ENCODE data around the gene CDKL1. TPM values are rescaled to one million over a fixed set of nuclear protein-coding genes. Genes with fewer than 3 reads are reported as not detected.
"Not testable (repeated sequence)": the region's sequence is repeated elsewhere in the genome, so short reads cannot be mapped to it uniquely, and the experiment has no call there.

Gene CDKL1
- total RNA-seq, 1 experiment from 2014 or later: 0.07 TPM

GRCh38 chr14:50334211-50334610, 62.5 kb downstream of the CDKL1 start:
- no peak for DNase-seq (ENCODE audit: low spot score)

GRCh38 chr14:50333014-50333509, 63.6 kb downstream of the CDKL1 start:
- peak; percentile 59 for DNase-seq (ENCODE audit: low spot score)

- DNase-seq (ENCODE audit: low spot score): no peak
Measured at GRCh38 chr14:50331596-50331995, 65.1 kb downstream of the CDKL1 start.

- DNase-seq (ENCODE audit: low spot score): peak; percentile 86
Measured at GRCh38 chr14:50321009-50321660, 75.5 kb downstream of the CDKL1 start.

- DNase-seq (ENCODE audit: low spot score): no peak
Measured at GRCh38 chr14:50320283-50320682, 76.4 kb downstream of the CDKL1 start.

- DNase-seq (ENCODE audit: low spot score): no peak
Measured at GRCh38 chr14:50319721-50320120, 77.0 kb downstream of the CDKL1 start.

GRCh38 chr14:50319293-50319692, 77.4 kb downstream of the CDKL1 start:
- no peak for DNase-seq (ENCODE audit: low spot score)

GRCh38 chr14:50318031-50318626, 78.6 kb downstream of the CDKL1 start:
- DNase-seq (ENCODE audit: low spot score): peak; percentile 14

- not testable (repeated sequence) for DNase-seq (ENCODE audit: low spot score)
Measured at GRCh38 chr14:50314098-50314497, 82.6 kb downstream of the CDKL1 start.

- peak; percentile 22 for DNase-seq (ENCODE audit: low spot score)
Measured at GRCh38 chr14:50312734-50313054, 84.0 kb downstream of the CDKL1 start.

- DNase-seq (ENCODE audit: low spot score): peak; percentile 72
Measured at GRCh38 chr14:50311972-50312733, 84.5 kb downstream of the CDKL1 start, which contains the start of the genes DMAC2L and L2HGDH. Gene DMAC2L, plus strand, starts transcription at chr14:50312324. Its CDS starts 9,164 bp downstream, at chr14:50321488. Gene L2HGDH, minus strand, starts transcription at chr14:50312229. Its CDS starts 79 bp downstream, at chr14:50312150.

GRCh38 chr14:50311337-50311971, 85.2 kb downstream of the CDKL1 start:
- no peak for DNase-seq (ENCODE audit: low spot score)

GRCh38 chr14:50310445-50310844, 86.2 kb downstream of the CDKL1 start:
- no peak for DNase-seq (ENCODE audit: low spot score)

GRCh38 chr14:50308363-50308915, 88.2 kb downstream of the CDKL1 start:
- DNase-seq (ENCODE audit: low spot score): no peak

GRCh38 chr14:50303744-50304471, 92.8 kb downstream of the CDKL1 start:
- DNase-seq (ENCODE audit: low spot score): no peak

GRCh38 chr14:50301914-50302313, 94.8 kb downstream of the CDKL1 start:
- no peak for DNase-seq (ENCODE audit: low spot score)

- no peak for DNase-seq (ENCODE audit: low spot score)
Measured at GRCh38 chr14:50299585-50299984, 97.1 kb downstream of the CDKL1 start.

- no peak for DNase-seq (ENCODE audit: low spot score)
Measured at GRCh38 chr14:50290306-50290705, 106.4 kb downstream of the CDKL1 start.

GRCh38 chr14:50288146-50288545, 108.5 kb downstream of the CDKL1 start:
- no peak for DNase-seq (ENCODE audit: low spot score)

- no peak for DNase-seq (ENCODE audit: low spot score)
Measured at GRCh38 chr14:50285861-50286260, 110.8 kb downstream of the CDKL1 start.

All from A172 (cell line).